ENCODE measurements around the gene GIMAP7.
"Not testable (repeated sequence)": the region's sequence is repeated elsewhere in the genome, so short reads cannot be mapped to it uniquely, and the experiment has no call there.

GIMAP7 gene

GRCh38 chr7:150516956-150517745 lies 2.5 kb downstream of the GIMAP7 start:
- no peaks in the 10 kb centered on the region for H3K9me3 Mint-ChIP-seq
- H3K27ac Mint-ChIP-seq, result no peak overlapping the region
- no peak for TF ChIP-seq CTCF (IDR thresholded peaks at IDR 0.05; ENCODE audit: unreplicated experiment in 3 of 3)
- H3K4me1 Mint-ChIP-seq, result no peaks in the 10 kb centered on the region
- H3K27me3 Mint-ChIP-seq (ENCODE audit: low read depth), result peaks cover 8% of the 10 kb centered on the region
- H3K36me3 Mint-ChIP-seq (ENCODE audit: low read depth), result no peaks in the 10 kb centered on the region
- H3K4me3 Mint-ChIP-seq, result no peak overlapping the region

DNA sequence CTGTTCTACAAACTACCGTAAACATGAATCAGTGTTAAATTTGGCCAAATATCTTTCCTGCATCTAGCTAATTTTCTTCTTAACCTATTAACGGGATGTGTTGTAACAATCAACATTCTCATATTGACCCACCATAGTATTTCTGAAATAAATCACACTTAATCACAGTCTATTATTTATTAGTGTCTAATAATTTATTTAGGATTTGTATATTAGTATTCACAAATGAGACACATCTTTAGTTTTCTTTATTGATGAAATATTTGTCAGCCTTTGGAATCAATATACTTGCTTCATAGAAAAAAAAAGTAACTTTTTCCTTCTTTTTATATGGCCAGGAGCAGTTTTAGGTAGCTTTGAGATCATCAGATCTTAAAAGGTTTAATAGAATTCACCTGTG lies 4.6 kb downstream of the GIMAP7 start:
- H3K36me3 Mint-ChIP-seq (ENCODE audit: low read depth), result no peaks in the 10 kb centered on the region
- no peak overlapping the region for H3K27ac Mint-ChIP-seq
- no peak for TF ChIP-seq CTCF (IDR thresholded peaks at IDR 0.05; ENCODE audit: unreplicated experiment in 3 of 3)
- no peaks in the 10 kb centered on the region for H3K9me3 Mint-ChIP-seq
- no peaks in the 10 kb centered on the region for H3K4me1 Mint-ChIP-seq
- H3K4me3 Mint-ChIP-seq, result no peak overlapping the region
- peaks cover 8% of the 10 kb centered on the region for H3K27me3 Mint-ChIP-seq (ENCODE audit: low read depth)

DNA sequence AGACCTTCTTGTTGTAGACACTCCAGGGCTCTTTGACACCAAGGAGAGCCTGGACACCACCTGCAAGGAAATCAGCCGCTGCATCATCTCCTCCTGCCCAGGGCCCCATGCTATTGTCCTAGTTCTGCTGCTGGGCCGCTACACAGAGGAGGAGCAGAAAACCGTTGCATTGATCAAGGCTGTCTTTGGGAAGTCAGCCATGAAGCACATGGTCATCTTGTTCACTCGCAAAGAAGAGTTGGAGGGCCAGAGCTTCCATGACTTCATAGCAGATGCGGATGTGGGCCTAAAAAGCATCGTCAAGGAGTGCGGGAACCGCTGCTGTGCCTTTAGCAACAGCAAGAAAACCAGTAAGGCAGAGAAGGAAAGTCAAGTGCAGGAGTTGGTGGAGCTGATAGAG lies 5.5 kb downstream of the GIMAP7 start:
- no peaks in the 10 kb centered on the region for H3K9me3 Mint-ChIP-seq

GRCh38 chr7:150522931-150523330 lies 8.3 kb downstream of the GIMAP7 start:
- H3K9me3 Mint-ChIP-seq; H3K27ac Mint-ChIP-seq; H3K4me3 Mint-ChIP-seq; H3K27me3 Mint-ChIP-seq (ENCODE audit: low read depth); H3K4me1 Mint-ChIP-seq; H3K36me3 Mint-ChIP-seq (ENCODE audit: low read depth): not testable (repeated sequence)

More for the DNA sequence above, 5.5 kb downstream of the GIMAP7 start:
- TF ChIP-seq CTCF (IDR thresholded peaks at IDR 0.05; ENCODE audit: unreplicated experiment in 3 of 3), result no peak
- no peak overlapping the region for H3K27ac Mint-ChIP-seq
- no peaks in the 10 kb centered on the region for H3K4me1 Mint-ChIP-seq
- no peaks in the 10 kb centered on the region for H3K36me3 Mint-ChIP-seq (ENCODE audit: low read depth)
- no peak overlapping the region for H3K4me3 Mint-ChIP-seq
- peaks cover under 1% of the 10 kb centered on the region for H3K27me3 Mint-ChIP-seq (ENCODE audit: low read depth)

DNA sequence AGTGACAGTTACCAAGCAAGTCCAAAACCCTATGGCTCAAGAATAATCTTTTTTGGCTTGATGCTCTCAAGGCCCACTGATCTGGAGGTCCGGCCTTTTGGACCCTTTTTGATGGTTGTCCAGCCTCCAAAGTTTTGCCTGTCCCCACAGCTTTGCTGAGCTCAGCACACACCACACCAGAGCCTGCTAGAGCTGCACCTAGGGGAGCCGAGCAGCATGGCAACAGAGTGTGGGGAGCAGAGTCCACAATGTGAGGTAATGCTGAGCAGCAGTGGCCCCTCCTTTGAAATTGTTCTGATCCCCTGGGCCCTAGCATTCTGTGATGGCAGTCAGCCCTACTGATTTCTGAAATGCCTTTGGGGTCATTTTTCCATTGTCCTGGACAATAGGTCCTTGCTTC lies 9.3 kb downstream of the GIMAP7 start:
- no peaks in the 10 kb centered on the region for H3K4me1 Mint-ChIP-seq

DNA sequence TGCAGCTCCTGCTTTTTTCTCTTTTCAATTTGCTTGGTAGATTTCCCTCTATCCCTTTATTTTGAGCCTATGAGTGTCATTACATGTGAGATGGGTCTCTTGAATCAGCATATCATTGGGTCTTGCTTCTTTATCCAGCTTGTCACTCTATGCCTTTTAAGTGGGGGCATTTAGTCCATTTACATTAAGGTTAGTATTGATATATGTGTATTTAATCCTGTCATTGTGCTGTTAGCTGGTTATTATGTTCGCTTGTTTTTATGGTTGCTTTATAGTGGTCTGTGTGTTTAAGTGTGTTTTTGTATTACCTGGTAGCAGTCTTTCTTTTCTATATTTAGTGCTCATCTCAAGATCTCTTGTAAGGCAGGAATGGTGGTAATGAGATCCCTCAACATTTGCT lies 17.0 kb downstream of the GIMAP7 start:
- no peak overlapping the region for H3K4me3 Mint-ChIP-seq
- H3K27ac Mint-ChIP-seq, result no peak overlapping the region
- H3K36me3 Mint-ChIP-seq (ENCODE audit: low read depth), result no peaks in the 10 kb centered on the region
- H3K27me3 Mint-ChIP-seq (ENCODE audit: low read depth), result no peaks in the 10 kb centered on the region
- TF ChIP-seq CTCF (IDR thresholded peaks at IDR 0.05; ENCODE audit: unreplicated experiment in 3 of 3), result no peak
- H3K4me1 Mint-ChIP-seq, result no peaks in the 10 kb centered on the region
- H3K9me3 Mint-ChIP-seq, result peaks cover 51% of the 10 kb centered on the region

More for the DNA sequence above, 9.3 kb downstream of the GIMAP7 start:
- no peak for TF ChIP-seq CTCF (IDR thresholded peaks at IDR 0.05; ENCODE audit: unreplicated experiment in 3 of 3)
- Mint-ChIP-seq H3K27me3 (ENCODE audit: low read depth) (no peaks in the 10 kb centered on the region), H3K27ac (no peak overlapping the region), H3K4me3 (no peak overlapping the region), H3K36me3 (ENCODE audit: low read depth) (no peaks in the 10 kb centered on the region), H3K9me3 (peaks cover 8% of the 10 kb centered on the region)
